HepG2 (cell line): ENCODE measurements around the gene GPATCH3. TPM values are rescaled to one million over a fixed set of nuclear protein-coding genes. Genes with fewer than 3 reads are reported as not detected.

Experiments used
- FOXM1 ChIP-seq: sonication (generic); formaldehyde crosslinking; IDR thresholded peaks from 2 replicates; pipeline ENCODE4 v1.5.0; 2020; ENCODE audit warnings: missing genetic modification reagents
- HNF1B ChIP-seq: sonication (generic); formaldehyde crosslinking; IDR thresholded peaks from 2 replicates; pipeline ENCODE4 v1.5.1; 2020; ENCODE audit warnings: mild to moderate bottlenecking, moderate library complexity, missing genetic modification reagents
- MNT ChIP-seq: fragments of 450-650 bp; IDR thresholded peaks from 2 replicates; pipeline ENCODE4 v1.6.1; 2016
- PAXIP1 ChIP-seq: sonication (generic); formaldehyde crosslinking; conservative IDR thresholded peaks from 2 replicates; pipeline ENCODE4 v1.4.0; 2020; ENCODE audit warnings: mild to moderate bottlenecking, missing genetic modification reagents, moderate library complexity
- POLR2A ChIP-seq, 2 experiments: IDR thresholded peaks; 2 replicates each; pipeline ENCODE4 v1.6.1; 2011; ENCODE audit warnings: low read depth in 2 of 2, low read length in 2 of 2, mild to moderate bottlenecking in 1 of 2, moderate library complexity in 1 of 2; ENCODE audit not compliant: insufficient read depth in 1 of 2
- PPARG ChIP-seq: conservative IDR thresholded peaks from 2 replicates; pipeline ENCODE4 v1.6.1; 2016; ENCODE audit warnings: missing biosample characterization, missing genetic modification reagents
- SOX6 ChIP-seq, 2 experiments: fragments of 450-650 bp in 1 of 2; sonication (generic) in 1 of 2; formaldehyde crosslinking in 1 of 2; IDR thresholded peaks; 2 replicates each; pipeline versions ENCODE4 v1.4.0 to v1.6.1; 2017 to 2020; ENCODE audit warnings: antibody characterized with exemption in 1 of 2, mild to moderate bottlenecking in 1 of 2, missing genetic modification reagents in 1 of 2
- UBTF ChIP-seq: sonication (generic); formaldehyde crosslinking; IDR thresholded peaks from 2 replicates; pipeline ENCODE4 v1.4.0; 2020; ENCODE audit warnings: mild to moderate bottlenecking, missing genetic modification reagents
- USF2 ChIP-seq, 2 experiments: sonication (generic) in 1 of 2; formaldehyde crosslinking in 1 of 2; IDR thresholded peaks; 2 replicates each; pipeline versions ENCODE4 v1.5.1 to v1.6.1; 2011 to 2020; ENCODE audit warnings: borderline replicate concordance in 1 of 2, low read depth in 1 of 2, low read length in 1 of 2, mild to moderate bottlenecking in 1 of 2, missing genetic modification reagents in 1 of 2, moderate library complexity in 1 of 2
- ZFP36L1 ChIP-seq: sonication (generic); formaldehyde crosslinking; IDR thresholded peaks from 2 replicates; pipeline ENCODE4 v1.8.0; 2022; ENCODE audit warnings: mild to moderate bottlenecking, missing genetic modification reagents, moderate library complexity
- ZHX1 ChIP-seq: sonication (generic); formaldehyde crosslinking; IDR thresholded peaks from 2 replicates; pipeline ENCODE4 v1.8.1; 2022; ENCODE audit warnings: low read depth, mild to moderate bottlenecking, missing genetic modification reagents
- ZNF598 ChIP-seq: sonication (generic); formaldehyde crosslinking; IDR thresholded peaks from 2 replicates; pipeline ENCODE4 v1.5.1; 2020; ENCODE audit warnings: mild to moderate bottlenecking, missing genetic modification reagents, borderline replicate concordance
- polyA plus RNA-seq, 8 experiments: library from polyadenylated mRNA; depleted of rRNA in 3 of 8; stranded (reverse) in 7 of 8; unstranded in 1 of 8; fragments of >200 nt; fragmentation: Illumina TruSeq in 4 of 8; extraction: Trizol in 4 of 8; gene quantifications; 2 replicates each; pipeline versions ENCODE4 v1.2.1 to v1.2.3, GENCODE V29; 2011 to 2016; ENCODE audit warnings: low read depth in 4 of 8, missing spikeins in 1 of 8, mixed read lengths in 1 of 8; ENCODE audit not compliant: insufficient read depth in 1 of 8
- total RNA-seq, 5 experiments: library from RNA; depleted of rRNA; stranded (reverse); fragments of >200 nt; fragmentation: Illumina TruSeq; extraction: Trizol; gene quantifications; 2 replicates each; pipeline ENCODE4 v1.2.3, GENCODE V29; 2016; ENCODE audit warnings: low read depth in 1 of 5

The GPATCH3 gene
- total and polyA plus RNA-seq, 2 of the 13 experiments (the other 11 are each of a cell fraction or from before 2014, with no cell fraction given), result 8.3 to 11.0 TPM

- no peak for TF ChIP-seq PAXIP1
- TF ChIP-seq ZNF598 (CRISPR knock-in tag), result 0 out of 2 replicates have a peak, but pooled peaks have one; percentile 33
- TF ChIP-seq FOXM1 (CRISPR knock-in tag), result no peak
- no peak for TF ChIP-seq USF2 (IDR thresholded peaks at IDR 0.05; ENCODE audit: low read depth, low read length)
- no peak for TF ChIP-seq USF2 (CRISPR knock-in tag; IDR thresholded peaks at IDR 0.05; ENCODE audit: borderline replicate concordance)
- TF ChIP-seq ZFP36L1, result no peak
- TF ChIP-seq ZHX1, result no peak
- no peak for TF ChIP-seq SOX6 (IDR thresholded peaks at IDR 0.05)
- no peak for TF ChIP-seq SOX6 (CRISPR knock-in tag; IDR thresholded peaks at IDR 0.05)
- no peak for TF ChIP-seq UBTF (CRISPR knock-in tag)
- no peak for TF ChIP-seq MNT
- 0 out of 2 replicates have a peak, but pooled peaks have one; percentile 53 for TF ChIP-seq HNF1B (CRISPR knock-in tag)
- peak; percentile 14 to 75; a peak in 3 of 4 replicates for TF ChIP-seq POLR2A (IDR thresholded peaks at IDR 0.05; ENCODE audit: insufficient read depth in 1 of 2, low read depth in 2 of 2, low read length in 2 of 2)
- 0 out of 2 replicates have a peak, but pooled peaks have one; percentile 9 for TF ChIP-seq PPARG (CRISPR knock-in tag)
Observed at GRCh38 chr1:26911399-26912146, 11.3 kb upstream of the GPATCH3 start (continued).
